Gastrocnemius medialis (tissue), 4 donors: ENCODE measurements around the gene ILK.

Experiments used
- POLR2A ChIP-seq, 2 donors: fragments of 450-650 bp; IDR thresholded peaks; one replicate each; pipeline ENCODE4 v1.6.1; 2017; ENCODE audit warnings: antibody characterized with exemption in 2 of 2, mild to moderate bottlenecking in 2 of 2, moderate library complexity in 2 of 2
- TF ChIP-seq, protein P1 (sequence below), 5 experiments: fragments of 450-650 bp in 3 of 5; fragments of 200-600 bp in 2 of 5; sonication (generic) in 2 of 5; IDR thresholded peaks in 4 of 5; conservative IDR thresholded peaks in 1 of 5; 1 replicate in 4 of 5; 2 replicates in 1 of 5; pipeline ENCODE4 v1.5.1; 2016 to 2019; ENCODE audit warnings: antibody characterized with exemption in 5 of 5, mild to moderate bottlenecking in 3 of 5, moderate library complexity in 3 of 5

GRCh38 chr11:6583584-6583983 lies 20.0 kb upstream of the ILK start:
- TF ChIP-seq, protein P1, sequence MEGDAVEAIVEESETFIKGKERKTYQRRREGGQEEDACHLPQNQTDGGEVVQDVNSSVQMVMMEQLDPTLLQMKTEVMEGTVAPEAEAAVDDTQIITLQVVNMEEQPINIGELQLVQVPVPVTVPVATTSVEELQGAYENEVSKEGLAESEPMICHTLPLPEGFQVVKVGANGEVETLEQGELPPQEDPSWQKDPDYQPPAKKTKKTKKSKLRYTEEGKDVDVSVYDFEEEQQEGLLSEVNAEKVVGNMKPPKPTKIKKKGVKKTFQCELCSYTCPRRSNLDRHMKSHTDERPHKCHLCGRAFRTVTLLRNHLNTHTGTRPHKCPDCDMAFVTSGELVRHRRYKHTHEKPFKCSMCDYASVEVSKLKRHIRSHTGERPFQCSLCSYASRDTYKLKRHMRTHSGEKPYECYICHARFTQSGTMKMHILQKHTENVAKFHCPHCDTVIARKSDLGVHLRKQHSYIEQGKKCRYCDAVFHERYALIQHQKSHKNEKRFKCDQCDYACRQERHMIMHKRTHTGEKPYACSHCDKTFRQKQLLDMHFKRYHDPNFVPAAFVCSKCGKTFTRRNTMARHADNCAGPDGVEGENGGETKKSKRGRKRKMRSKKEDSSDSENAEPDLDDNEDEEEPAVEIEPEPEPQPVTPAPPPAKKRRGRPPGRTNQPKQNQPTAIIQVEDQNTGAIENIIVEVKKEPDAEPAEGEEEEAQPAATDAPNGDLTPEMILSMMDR (IDR thresholded peaks at IDR 0.05 in 4 of 5, conservative IDR thresholded peaks at IDR 0.05 in 1 of 5): no peak
- TF ChIP-seq POLR2A (IDR thresholded peaks at IDR 0.05): no peak
